Body of pancreas (tissue), 4 donors: Measurements from ENCODE around the gene SAYSD1. TPM values are rescaled to one million over a fixed set of nuclear protein-coding genes. Genes with fewer than 3 reads are reported as not detected.

ENCODE experiments used
- ATAC-seq: fragments of 150-250 bp; one replicate; pipeline ENCODE4 v1.9.1; 2016
- DNase-seq, 4 donors: peaks; one replicate each; pipeline ENCODE4 v3.0.0-alpha.2; 2019
- H3K27ac ChIP-seq, 4 donors: fragments of 200-600 bp; sonication (generic); 1 replicate in 3 of 4; 2 replicates in 1 of 4; pipeline versions ENCODE4 v1.5.1 to v1.6.1; 2016 to 2019; ENCODE audit warnings: mild to moderate bottlenecking in 1 of 4, mixed read lengths in 1 of 4, moderate library complexity in 1 of 4
- H3K27me3 ChIP-seq, 2 donors: fragments of 200-600 bp; sonication (generic); one replicate each; pipeline ENCODE4 v1.6.0; 2016; ENCODE audit warnings: mild to moderate bottlenecking in 1 of 2
- H3K36me3 ChIP-seq, 2 donors: fragments of 200-600 bp; sonication (generic); replicated peaks in 1 of 2; 2 replicates each; pipeline ENCODE4 v1.5.1; 2016; ENCODE audit warnings: low read depth in 2 of 2; ENCODE audit not compliant: insufficient read depth in 1 of 2
- H3K4me1 ChIP-seq: fragments of 200-600 bp; sonication (generic); one replicate; pipeline ENCODE4 v1.6.0; 2016
- H3K4me3 ChIP-seq, 2 donors: fragments of 200-600 bp; sonication (generic); 1 replicate in 1 of 2; 2 replicates in 1 of 2; pipeline ENCODE4 v1.5.1; 2016 to 2019
- H3K9me3 ChIP-seq, 3 donors: fragments of 200-600 bp; sonication (generic); 1 replicate in 2 of 3; 2 replicates in 1 of 3; pipeline ENCODE4 v1.5.1; 2016
- CTCF ChIP-seq, 7 experiments: fragments of 450-650 bp in 4 of 7; fragments of 200-600 bp in 3 of 7; sonication (generic) in 3 of 7; IDR thresholded peaks; one replicate each; pipeline ENCODE4 v1.5.1; 2016 to 2019; ENCODE audit warnings: antibody characterized with exemption in 7 of 7
- POLR2A ChIP-seq, 3 donors: fragments of 450-650 bp; IDR thresholded peaks; one replicate each; pipeline ENCODE4 v1.6.1; 2016; ENCODE audit warnings: antibody characterized with exemption in 3 of 3, mild to moderate bottlenecking in 2 of 3
- WGBS, 2 donors: methylation state at CpG; one replicate each; pipeline ENCODE4 v1.1.5; 2017; 5-methylcytosine and 5-hydroxymethylcytosine counted together
- intact Hi-C: fragments of 100-400 bp; cut with DNase I; formaldehyde crosslinking; loops from one replicate; pipeline ENCODE4 v1.15.1; 2023
- total RNA-seq, 2 donors: library from RNA; depleted of rRNA; stranded (reverse); fragments of >200 nt; gene quantifications; one replicate each; pipeline ENCODE4 v1.1.0, GENCODE V29; 2016

Gene SAYSD1
- total RNA-seq, 2 donors from 2014 or later: 9.2 to 11.4 TPM

DNA sequence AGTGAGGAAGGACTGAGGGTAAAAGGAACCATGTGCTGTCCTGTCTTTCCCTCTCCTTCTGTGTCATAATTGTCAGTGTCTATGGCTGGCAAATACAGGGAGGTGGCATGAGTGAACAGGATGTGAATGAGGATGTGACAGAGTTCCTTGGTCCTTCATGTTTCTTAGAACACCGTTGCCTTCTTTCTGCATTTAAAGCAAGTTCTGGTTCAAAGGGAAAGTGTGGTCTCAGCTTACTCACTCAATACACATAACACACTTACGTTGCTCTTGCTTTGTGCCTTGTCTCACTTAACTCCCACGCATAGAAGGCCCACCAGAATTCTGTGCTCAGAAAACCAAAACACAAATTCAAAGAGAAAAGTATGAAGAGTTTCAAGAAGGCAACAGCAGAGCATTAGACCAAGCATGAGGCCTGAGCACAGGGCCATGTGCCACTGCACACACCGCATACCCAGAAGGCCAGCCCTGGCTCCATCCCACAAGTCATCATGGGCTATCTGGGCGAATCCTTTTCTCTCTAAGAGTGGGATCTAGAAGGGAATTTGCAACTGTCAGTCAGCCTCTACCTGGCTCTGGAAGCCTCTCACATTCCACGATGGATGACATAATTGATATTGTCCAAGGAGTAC is 38.9 kb upstream of the SAYSD1 start:
- H3K4me3 ChIP-seq: no peak overlapping the region
- intact Hi-C loops: no loop called here
- no peaks in the 10 kb centered on the region for H3K4me1 ChIP-seq
- DNase-seq (no peak), ATAC-seq (no peak)
- H3K36me3 ChIP-seq: no peaks in the 10 kb centered on the region
- H3K9me3 ChIP-seq: no peaks in the 10 kb centered on the region
- H3K27me3 ChIP-seq: no peaks in the 10 kb centered on the region
- TF ChIP-seq POLR2A (IDR thresholded peaks at IDR 0.05) (no peak), CTCF (IDR thresholded peaks at IDR 0.05) (no peak)
- WGBS, 2 donors: 80 to 89% methylated on average over 6 of the region's 6 CpGs
- no peak overlapping the region for H3K27ac ChIP-seq

- Histone ChIP-seq H3K4me1 (no peaks in the 10 kb centered on the region), H3K9me3 (no peaks in the 10 kb centered on the region), H3K4me3 (no peak overlapping the region), H3K36me3 (no peaks in the 10 kb centered on the region), H3K27me3 (no peaks in the 10 kb centered on the region), H3K27ac (no peak overlapping the region)
- DNase-seq (no peak), ATAC-seq (no peak)
- TF ChIP-seq POLR2A (IDR thresholded peaks at IDR 0.05) (no peak), CTCF (IDR thresholded peaks at IDR 0.05) (no peak)
- intact Hi-C loops: no loop called here
- WGBS, 2 donors: 62 to 72% methylated on average over 5 of the region's 5 CpGs
Measured at GRCh38 chr6:39152262-39152661, 37.3 kb upstream of the SAYSD1 start.

DNA sequence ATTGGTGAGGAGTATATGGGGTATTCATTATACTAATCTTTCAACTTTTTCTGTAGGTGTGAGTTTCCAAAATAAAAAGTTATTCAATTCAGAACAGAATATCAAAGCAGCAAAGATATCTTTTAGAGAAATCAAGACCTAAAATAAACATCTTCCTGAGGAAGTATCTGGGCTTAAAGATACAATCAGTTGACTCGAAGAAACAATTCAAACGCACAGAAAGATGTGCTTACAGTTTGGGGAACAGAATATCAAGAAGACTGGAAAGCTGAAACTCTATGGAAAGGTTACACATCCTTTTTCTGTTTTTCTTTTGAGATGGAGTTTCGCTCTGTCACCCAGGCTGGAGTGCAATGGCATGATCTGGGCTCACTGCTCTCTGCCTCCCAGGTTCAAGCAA is 36.2 kb upstream of the SAYSD1 start:
- H3K9me3 ChIP-seq: no peaks in the 10 kb centered on the region
- no peak overlapping the region for H3K4me3 ChIP-seq
- ATAC-seq (no peak), DNase-seq (no peak)
- intact Hi-C loops: no loop called here
- no peak for TF ChIP-seq POLR2A (IDR thresholded peaks at IDR 0.05)
- no peak for TF ChIP-seq CTCF (IDR thresholded peaks at IDR 0.05)
- H3K36me3 ChIP-seq: no peaks in the 10 kb centered on the region
- no peaks in the 10 kb centered on the region for H3K27me3 ChIP-seq
- no peaks in the 10 kb centered on the region for H3K4me1 ChIP-seq
- 66 to 67% methylated on average over 3 of the region's 3 CpGs for WGBS, 2 donors
- H3K27ac ChIP-seq: no peak overlapping the region

DNA sequence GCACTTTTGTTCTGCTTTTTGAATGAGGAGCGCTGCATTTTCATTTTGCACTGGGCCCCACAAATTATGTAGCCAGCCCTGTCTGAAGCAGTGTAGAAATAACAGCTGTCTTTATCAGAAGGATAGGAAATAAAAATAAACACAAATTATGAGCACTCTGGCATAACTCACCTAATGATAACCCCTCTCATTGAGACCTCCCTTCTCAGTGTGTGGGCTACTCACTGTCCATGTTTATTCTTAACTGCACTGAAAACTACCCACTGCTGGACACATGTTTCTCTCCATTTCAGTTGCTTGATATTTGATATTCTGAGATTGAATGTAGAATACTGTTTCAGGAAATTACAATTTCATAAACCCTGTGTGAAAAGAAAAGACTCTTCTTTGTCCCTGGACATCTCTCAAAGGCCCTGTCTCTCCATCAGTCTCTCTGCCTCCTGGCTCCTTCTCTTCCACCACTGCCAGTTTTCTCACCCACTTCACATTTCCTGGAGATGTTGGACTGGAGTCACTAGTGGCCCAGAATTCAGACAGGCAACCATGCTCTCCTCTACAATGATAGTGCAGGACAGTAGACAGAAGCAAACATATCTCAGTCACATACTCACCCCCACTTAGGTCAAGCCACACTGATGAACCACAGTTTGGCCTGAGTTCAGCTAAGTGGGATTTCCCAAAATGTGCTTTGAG is 29.6 kb upstream of the SAYSD1 start:
- ATAC-seq (no peak), DNase-seq (no peak)
- H3K4me3 ChIP-seq: no peak overlapping the region
- no peaks in the 10 kb centered on the region for H3K36me3 ChIP-seq
- no peaks in the 10 kb centered on the region for H3K9me3 ChIP-seq
- intact Hi-C loops: no loop called here
- TF ChIP-seq CTCF (IDR thresholded peaks at IDR 0.05) (no peak), POLR2A (IDR thresholded peaks at IDR 0.05) (no peak)
- no peaks in the 10 kb centered on the region for H3K27me3 ChIP-seq
- H3K27ac ChIP-seq: no peak overlapping the region
- WGBS, 2 donors: 96 to 100% methylated on average over 1 of the region's 1 CpG
- no peaks in the 10 kb centered on the region for H3K4me1 ChIP-seq
